ENCODE results near the gene GPANK1. TPM values are rescaled to one million over a fixed set of nuclear protein-coding genes. Genes with fewer than 3 reads are reported as not detected.

GPANK1 gene
- total and polyA plus RNA-seq, 7 donors: 13.6 to 49.7 (median 22.6) TPM

DNA sequence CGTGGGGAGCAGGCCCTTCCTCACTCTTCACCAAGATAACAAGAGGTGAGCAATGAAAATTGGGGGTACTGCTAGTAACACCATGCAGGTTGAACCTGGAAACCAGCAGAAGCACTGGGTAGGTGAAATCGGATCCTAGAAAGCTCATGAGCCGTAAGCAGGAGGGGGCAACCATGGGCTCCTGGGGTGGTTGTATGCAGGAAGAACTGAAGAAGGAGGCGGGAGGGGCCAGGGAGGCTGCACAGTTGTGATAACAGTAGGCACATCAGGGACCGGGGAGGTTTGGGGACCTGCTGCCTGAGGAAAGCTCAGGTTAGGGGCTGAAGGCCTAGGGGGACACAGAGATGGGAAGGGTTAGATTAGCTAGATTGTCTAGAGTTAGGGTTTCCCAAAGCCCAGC is 21.7 kb upstream of the GPANK1 start:
- no peaks in the 10 kb centered on the region for H3K27me3 ChIP-seq (ENCODE audit: insufficient read depth in 3 of 3, low read length in 2 of 3)
- intact Hi-C loops (cut with DNase I): loop anchor here (10.0 kb wide), 2 partner anchors 178 to 198 kb away; partner anchors contain the start of gene NEU1 (in 1 of the 2)
- H3K4me3 ChIP-seq: no peak overlapping the region
- peaks cover 9 to 75% of the 10 kb centered on the region in 2 donors for H3K36me3 ChIP-seq (ENCODE audit: insufficient read depth in 1 of 2, low read depth in 1 of 2)
- no peaks in the 10 kb centered on the region for H3K4me1 ChIP-seq
- H3K27ac ChIP-seq: no peak overlapping the region
- TF ChIP-seq, protein P1, sequence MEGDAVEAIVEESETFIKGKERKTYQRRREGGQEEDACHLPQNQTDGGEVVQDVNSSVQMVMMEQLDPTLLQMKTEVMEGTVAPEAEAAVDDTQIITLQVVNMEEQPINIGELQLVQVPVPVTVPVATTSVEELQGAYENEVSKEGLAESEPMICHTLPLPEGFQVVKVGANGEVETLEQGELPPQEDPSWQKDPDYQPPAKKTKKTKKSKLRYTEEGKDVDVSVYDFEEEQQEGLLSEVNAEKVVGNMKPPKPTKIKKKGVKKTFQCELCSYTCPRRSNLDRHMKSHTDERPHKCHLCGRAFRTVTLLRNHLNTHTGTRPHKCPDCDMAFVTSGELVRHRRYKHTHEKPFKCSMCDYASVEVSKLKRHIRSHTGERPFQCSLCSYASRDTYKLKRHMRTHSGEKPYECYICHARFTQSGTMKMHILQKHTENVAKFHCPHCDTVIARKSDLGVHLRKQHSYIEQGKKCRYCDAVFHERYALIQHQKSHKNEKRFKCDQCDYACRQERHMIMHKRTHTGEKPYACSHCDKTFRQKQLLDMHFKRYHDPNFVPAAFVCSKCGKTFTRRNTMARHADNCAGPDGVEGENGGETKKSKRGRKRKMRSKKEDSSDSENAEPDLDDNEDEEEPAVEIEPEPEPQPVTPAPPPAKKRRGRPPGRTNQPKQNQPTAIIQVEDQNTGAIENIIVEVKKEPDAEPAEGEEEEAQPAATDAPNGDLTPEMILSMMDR (IDR thresholded peaks at IDR 0.05): no peak
- ATAC-seq: no peak
- H3K9me3 ChIP-seq: no peaks in the 10 kb centered on the region
- 62 to 81% (median 71%) methylated on average over 5 of the region's 5 CpGs for WGBS, 3 donors
- DNase-seq: no peak

DNA sequence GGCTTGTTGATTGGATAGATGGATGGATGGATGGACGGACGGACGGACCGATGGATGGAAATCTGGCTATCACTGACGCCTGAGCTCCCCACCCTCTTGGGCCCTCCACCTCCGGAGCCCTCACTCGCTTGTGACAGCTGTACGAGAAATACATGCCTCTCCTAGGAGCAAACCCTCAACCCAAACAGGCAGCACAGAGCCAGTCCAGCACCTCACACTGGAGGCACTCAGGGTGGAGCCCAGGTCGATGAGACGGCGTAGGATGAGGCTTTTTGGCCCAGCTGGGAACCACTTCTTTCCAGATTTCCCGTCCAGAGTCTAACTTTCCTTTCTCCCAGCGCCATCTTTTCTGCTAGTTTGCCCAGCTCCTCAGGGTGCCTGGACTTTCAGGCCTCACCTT is 18.8 kb upstream of the GPANK1 start:
- H3K27me3 ChIP-seq (ENCODE audit: insufficient read depth in 3 of 3, low read length in 2 of 3): no peaks in the 10 kb centered on the region
- DNase-seq: no peak
- H3K4me3 ChIP-seq: no peak overlapping the region
- no peak for ATAC-seq
- WGBS, 3 donors: 68 to 82% (median 71%) methylated on average over 13 of the region's 13 CpGs
- H3K27ac ChIP-seq: no peak overlapping the region
- TF ChIP-seq, protein P1 (IDR thresholded peaks at IDR 0.05): no peak
- peaks cover 8% of the 10 kb centered on the region for H3K4me1 ChIP-seq
- H3K36me3 ChIP-seq (ENCODE audit: insufficient read depth in 1 of 2, low read depth in 1 of 2): peaks cover 0 to 46% of the 10 kb centered on the region in 2 donors
- intact Hi-C loops (cut with DNase I): loop anchor here (5.0 to 10.0 kb wide), 5 partner anchors 84 to 269 kb away; partner anchors contain the start of gene NEU1 (in 1 of the 2)
- no peaks in the 10 kb centered on the region for H3K9me3 ChIP-seq

DNA sequence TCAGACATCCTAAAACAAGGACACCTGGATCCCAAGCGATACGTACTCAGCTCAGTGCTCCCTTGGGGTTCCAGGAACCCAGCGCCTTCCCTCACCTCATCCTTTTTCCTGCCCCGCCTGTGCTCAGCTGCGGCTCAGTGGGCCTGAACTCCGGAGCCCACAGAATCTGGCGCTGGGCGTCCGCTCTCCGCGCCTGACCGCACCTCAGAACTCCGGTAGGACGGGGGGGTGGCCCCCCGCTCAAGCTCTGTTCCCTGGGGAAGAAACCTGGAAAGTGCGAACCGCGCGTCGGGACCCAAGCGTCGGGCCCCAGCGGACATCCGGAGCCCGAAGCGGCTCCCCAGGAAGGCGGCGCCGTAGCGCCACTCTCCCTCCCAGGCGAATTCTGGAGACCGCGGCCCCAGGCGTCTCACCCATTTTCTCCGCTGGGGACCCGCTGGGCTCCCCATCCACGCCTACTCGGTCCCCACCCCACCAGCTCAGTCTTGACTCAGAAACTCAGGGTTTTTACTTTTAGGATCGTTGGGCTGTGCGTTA is 16.4 kb upstream of the GPANK1 start:
- ATAC-seq (peak; percentile 45 to 76 (median 52)), DNase-seq (peak; percentile 36 to 67)
- Histone ChIP-seq H3K27me3 (ENCODE audit: insufficient read depth in 3 of 3, low read length in 2 of 3) (no peaks in the 10 kb centered on the region), H3K4me1 (peaks cover 8% of the 10 kb centered on the region), H3K36me3 (ENCODE audit: insufficient read depth in 1 of 2, low read depth in 1 of 2) (peaks cover 0 to 23% of the 10 kb centered on the region in 2 donors), H3K9me3 (no peaks in the 10 kb centered on the region), H3K4me3 (peak overlapping the region; percentile 70), H3K27ac (peak overlapping the region; percentile 13)
- TF ChIP-seq, protein P1 (IDR thresholded peaks at IDR 0.05): no peak
- intact Hi-C loops (cut with DNase I): loop anchor here (2.0 to 10.0 kb wide), 6 partner anchors 86 to 271 kb away; partner anchors contain the start of gene NEU1 (in 1 of the 2)
- WGBS, 3 donors: 1 to 3% (median 1%) methylated on average over 40 of the region's 40 CpGs

DNA sequence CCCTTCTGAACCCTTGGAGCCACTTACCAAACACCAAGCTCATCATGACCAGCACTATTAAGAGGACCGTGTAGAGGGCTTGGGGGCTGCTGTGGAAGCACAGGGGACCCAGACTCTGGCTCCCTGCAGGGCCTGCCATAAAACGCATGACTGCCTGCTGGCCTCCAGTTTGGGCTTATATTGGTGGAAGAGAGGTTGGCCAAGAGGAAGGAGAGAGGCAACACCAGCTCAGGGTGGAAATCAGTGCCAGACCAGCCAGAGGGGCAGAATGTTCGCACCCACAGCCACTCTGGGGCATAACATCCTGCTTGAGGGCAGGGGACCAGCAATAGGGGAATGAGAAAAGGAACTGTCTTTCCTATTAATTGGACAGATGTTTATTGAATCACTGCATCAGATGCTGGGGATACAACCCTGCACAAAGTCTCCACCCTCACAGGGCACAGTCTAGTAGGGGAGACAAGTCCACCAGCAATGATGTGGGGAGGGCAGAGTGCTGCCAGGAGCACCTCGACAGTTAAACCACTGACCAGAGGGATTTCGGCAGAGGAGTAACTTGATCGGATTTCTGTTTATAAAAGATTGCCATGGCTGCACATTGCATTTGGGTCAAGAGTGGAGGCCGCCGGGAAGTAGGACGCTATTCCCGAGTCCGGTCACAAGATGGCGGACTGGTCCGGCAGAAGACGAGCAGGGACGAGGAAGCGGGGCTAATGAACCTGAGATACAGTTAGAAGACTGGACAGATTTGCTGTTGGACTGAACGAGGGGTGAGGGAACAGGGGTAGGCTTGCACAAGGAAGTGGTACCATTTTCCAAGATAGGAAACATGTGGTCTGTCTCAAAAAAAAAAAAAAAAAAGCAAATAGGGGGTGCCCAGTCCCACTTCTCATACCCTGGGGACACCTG is 15.7 kb upstream of the GPANK1 start, which contains the start of gene LY6G5C:
LY6G5C (minus strand) TSS at position 842 of the 909 bp plus-strand sequence; CDS start at position 148, 694 bp downstream.
- intact Hi-C loops (cut with DNase I): loop anchor here (2.0 to 10.0 kb wide), 6 partner anchors 87 to 272 kb away; partner anchors contain the start of gene NEU1 (in 1 of the 2)
- H3K9me3 ChIP-seq: no peaks in the 10 kb centered on the region
- WGBS, 3 donors: 9 to 12% (median 11%) methylated on average over 17 of the region's 17 CpGs
- H3K4me1 ChIP-seq: peaks cover 8% of the 10 kb centered on the region
- H3K27me3 ChIP-seq (ENCODE audit: insufficient read depth in 3 of 3, low read length in 2 of 3): no peaks in the 10 kb centered on the region
- ATAC-seq (peak; percentile 90 to 96 (median 94)), DNase-seq (peak; percentile 82 to 91)
- TF ChIP-seq, protein P1 (IDR thresholded peaks at IDR 0.05): peak; percentile 71
- H3K36me3 ChIP-seq (ENCODE audit: insufficient read depth in 1 of 2, low read depth in 1 of 2): peaks cover 0 to 16% of the 10 kb centered on the region in 2 donors
- peak within 1 kb of the TSS; percentile 13 for H3K27ac ChIP-seq
- peak within 1 kb of the TSS; percentile 70 for H3K4me3 ChIP-seq
